HG03469 (cell line): ENCODE measurements around the gene KLHL36.
A peak's percentile ranks its signal among the peaks of the same experiment; 100 is the strongest.
"Not testable (repeated sequence)": the region's sequence is repeated elsewhere in the genome, so short reads cannot be mapped to it uniquely, and the experiment has no call there.

Experiments
- ATAC-seq: cut with Tn5 transposase; IDR thresholded peaks from one replicate; pipeline ENCODE4 v1.9.1; 2021; ENCODE audit warnings: mild to moderate bottlenecking, moderate library complexity, moderate number of reproducible peaks; ENCODE audit not compliant: unreplicated experiment

KLHL36 gene

DNA sequence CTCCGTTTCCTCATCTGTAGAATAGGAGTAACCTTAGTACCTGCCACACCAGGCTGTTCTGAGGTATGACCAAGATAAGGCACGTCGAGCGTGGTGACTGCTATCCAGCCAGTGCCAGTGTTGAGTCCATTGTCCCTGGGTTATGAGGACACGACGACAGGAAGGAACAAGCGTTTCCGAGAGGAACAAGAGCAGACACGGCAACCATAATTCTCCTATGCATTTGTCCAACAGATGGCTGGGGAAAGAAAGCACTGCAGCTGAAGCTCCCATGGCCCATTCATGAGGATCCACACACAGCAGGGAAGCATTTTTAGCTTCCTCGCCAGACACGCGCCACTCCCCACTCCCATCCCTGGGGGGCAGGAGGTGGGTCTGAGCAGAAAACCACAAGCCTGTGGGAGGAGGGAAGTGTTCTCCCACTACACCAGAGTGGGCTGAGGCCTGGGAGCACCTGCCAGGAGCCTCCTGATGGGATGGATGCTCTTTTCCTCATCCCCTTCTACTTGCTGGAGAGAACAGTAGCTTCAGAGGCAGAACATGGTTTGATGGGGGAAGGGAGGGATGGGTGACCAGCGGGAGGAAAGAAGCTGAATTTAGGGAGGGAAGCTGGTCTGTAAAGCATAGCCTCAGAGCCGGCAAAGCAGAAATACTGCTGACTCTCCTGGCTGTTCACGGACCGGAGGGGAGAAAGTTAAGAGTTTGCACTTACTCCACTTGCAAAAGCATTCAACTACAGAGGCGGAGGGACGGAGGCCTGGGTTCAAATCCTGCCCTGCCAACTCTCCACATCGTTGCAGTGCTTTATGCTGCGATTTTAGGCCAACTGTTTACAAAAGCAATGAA, 33.1 kb upstream of the KLHL36 start:
- no peak for ATAC-seq

DNA sequence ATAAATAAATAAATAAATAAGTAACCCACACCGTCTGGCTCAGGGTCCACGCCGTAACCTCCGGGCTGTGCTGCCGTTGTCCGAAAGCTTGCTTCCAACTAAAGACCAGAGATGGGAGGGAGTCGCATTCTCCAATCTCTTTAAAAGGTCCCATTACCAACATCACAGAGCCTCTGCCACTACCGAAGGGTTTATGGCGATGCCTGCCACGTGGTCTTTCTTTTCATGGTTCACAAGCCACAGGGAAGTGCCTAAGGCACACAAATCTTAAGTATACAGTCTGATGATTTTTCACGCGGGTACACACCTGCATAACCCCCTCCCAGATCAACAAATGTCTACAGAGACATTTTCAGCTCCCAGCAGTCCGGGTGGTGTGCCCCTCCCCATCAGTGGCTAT, 31.8 kb upstream of the KLHL36 start:
- ATAC-seq: no peak

DNA sequence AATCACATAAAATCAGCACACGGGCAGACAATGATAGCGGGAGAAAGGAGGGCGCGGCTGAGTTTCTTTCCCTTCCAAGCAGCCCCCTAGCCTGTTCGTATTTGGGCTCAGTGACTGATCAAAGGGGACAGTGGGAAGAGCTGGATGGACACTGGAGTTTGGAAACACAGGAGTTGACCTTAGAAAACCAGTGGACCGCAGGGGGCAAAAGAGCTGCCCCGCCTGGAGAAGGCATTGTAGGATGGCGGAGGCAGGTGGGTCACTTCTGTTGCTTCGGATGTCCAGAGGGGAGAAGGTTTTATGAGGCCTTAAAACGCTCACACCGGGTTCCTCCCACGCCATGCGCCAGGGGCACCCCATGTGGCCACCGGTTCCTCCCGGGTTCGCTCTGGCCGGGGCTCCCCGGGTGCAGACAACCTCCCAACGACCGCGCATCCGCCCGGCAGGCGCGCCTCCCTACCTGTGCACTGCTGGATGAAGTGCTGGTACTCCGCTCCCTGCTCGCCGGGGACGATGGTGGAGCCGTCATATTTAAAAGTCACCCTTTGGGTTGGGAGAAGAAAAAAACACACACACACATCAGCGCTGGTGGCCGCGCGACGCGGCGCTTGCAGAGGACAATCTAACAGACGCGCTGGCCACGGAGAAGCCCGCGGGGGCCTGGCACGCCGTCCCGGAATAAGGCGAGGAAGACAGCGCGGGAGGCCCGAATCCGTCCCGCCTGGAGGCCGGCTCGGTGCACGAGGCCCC, 31.1 kb upstream of the KLHL36 start:
- ATAC-seq: no peak

DNA sequence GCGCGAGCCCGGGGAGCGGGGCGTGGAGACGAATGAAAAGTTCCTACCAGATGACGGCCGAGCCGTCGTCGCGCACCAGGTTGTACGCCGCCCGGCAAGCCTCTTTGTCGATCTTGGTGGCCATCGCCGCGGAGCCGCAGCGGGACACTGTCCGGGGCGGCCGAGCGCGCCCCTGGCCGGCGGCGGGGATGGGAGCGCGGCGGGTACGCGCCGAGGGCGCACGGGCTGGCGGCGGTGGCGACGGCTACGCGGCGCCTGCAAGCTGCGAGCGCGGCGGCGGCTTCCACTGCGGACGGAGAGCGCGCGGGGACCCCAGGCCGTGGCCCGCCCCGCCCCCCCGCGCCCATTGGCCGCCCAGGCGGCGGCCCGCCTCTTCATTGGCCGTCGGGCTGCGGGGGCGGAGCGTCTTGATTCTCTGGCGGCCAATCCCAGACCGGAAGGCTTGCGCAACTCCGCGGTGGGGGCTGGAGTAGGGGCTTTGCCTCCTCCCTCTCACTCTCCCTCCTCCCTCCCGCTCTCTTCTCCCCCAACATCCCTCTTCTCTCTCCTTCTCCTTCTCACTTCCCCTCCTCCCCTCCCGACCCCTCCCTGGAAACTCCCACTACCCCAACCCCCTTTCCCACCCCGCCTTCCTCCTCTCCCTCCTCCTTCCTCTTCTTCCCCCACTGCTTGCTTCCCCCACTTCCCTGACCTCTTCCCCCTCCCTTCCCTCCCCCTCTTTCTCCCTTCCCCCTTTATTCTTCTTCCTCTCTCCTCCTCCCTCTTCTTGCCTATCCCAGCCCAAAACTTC, 30.3 kb upstream of the KLHL36 start, which contains the start of gene COTL1:
COTL1 (minus strand) TSS at position 288 of the 790 bp plus-strand sequence; CDS start at position 124, 164 bp downstream.
- peak; percentile 60 for ATAC-seq

DNA sequence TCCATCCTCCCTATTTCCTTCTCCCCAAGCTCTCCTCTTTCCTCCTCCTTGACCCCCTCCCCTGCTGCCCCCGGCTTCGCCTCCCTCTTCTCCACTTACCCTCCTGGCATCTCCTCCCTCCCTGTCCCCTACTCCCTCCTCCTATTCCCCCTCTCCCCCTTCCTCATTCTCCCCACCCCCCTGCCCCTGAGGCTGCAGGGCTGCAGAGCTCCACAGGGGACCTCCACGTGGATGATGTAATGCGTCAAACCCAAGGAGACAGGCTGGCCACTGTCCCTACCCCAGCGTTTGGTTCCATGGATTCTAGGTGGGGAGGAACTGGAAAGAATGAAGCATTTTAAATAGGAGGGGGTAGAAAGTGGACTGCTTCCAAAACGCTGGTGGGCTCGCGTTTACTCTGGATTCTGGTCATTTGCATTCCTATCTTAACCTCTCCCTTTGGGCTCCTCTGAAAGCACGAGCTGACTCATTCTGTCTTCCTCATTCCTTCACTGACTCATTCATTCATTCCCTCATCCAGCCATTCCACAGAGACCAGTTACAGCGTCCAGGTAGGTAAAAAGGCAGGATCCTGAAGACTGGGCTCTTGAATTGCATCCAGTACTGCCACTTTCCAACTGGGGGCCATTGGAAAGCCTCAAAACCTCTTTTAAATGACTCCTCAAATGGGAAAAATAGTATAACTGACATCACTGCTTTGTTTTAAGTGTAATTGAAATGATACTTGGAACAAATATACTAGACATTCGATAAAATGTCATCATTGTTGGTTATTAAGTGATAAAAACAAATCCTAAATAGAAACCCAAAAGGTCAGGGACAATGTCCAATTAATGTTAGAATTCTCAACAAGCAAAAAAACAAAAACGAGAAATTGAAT, 29.5 kb upstream of the KLHL36 start:
- ATAC-seq: no peak

DNA sequence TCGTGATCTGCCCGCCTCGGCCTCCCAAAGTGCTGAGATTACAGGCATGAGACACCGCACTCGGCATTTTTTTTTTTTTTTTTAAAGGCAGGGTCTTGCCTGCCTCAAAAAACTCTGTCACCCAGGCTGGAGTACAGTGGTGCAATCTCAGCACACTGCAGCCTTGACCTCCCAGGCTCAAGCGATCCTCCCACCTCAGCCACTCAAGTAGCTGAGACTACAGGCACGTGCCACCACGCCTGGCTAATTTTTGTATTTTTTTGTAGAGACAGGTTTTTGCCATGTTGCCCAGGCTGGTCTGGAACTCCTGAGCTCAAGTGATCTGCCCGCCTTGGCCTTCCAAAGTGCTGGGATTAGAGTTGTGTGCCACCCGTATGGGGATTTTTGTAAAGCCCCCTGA, 27.4 kb upstream of the KLHL36 start:
- ATAC-seq: not testable (repeated sequence)

DNA sequence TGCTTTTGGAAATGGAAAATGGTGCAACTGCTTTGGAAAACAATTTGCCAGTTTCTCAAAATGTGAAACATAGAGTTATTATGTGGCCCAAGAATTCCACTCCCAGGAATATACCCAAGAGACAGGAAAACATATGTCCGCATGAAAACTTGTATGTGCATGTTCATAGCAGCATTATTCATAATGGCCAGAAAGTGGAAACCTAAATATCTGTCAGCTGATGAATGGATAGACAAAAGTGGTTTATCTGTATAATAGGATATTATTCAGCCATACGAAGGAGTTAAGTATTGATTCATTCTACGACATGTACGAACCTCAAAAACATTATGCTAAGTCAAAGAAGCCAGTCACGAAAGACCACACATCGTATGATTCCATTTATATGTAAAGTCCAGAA, 22.8 kb upstream of the KLHL36 start:
- no peak for ATAC-seq

DNA sequence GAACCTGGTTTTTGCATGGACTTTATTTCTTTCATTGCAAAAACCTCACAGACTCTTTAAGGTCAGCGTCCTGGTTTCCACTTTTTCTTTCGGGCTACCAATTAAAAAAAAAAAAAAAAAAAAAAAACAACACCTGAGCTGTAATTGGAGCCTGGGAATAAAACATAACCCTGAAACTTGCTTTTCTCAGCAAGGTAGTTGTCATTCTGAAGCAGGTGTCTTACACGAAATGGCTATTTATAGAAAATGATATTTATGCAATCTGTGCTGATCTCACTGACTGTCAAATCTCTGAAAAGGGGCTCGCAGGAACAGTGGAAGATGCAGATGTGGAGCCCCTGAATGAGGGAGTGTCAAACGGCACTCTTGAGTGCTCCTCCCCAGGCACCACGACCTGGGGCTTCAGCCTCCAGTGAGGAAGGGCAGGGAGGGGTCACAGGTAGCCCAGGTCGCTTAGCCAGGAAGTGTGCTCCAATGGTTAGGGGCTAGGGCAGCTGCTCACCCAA, 20.0 kb upstream of the KLHL36 start:
- ATAC-seq: no peak

DNA sequence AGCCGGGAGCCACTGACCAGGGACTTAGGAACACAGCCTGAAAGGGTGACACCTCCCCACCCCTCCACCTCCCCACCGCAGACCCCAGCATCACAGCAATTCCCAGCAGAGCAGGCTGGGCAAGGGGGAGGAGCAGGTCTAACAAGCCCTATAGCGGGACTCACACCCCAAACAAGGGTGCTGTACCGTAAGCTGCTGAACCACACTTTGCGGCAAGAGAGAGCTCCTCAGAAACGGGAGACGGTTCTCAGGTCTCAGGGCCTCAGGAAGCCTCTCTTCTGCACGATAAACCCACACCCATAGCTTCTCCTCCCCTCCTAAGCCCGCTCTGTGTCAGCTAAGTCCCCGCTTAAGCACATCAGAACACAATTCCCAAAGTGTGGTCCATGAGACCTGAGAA, 18.7 kb upstream of the KLHL36 start:
- no peak for ATAC-seq

DNA sequence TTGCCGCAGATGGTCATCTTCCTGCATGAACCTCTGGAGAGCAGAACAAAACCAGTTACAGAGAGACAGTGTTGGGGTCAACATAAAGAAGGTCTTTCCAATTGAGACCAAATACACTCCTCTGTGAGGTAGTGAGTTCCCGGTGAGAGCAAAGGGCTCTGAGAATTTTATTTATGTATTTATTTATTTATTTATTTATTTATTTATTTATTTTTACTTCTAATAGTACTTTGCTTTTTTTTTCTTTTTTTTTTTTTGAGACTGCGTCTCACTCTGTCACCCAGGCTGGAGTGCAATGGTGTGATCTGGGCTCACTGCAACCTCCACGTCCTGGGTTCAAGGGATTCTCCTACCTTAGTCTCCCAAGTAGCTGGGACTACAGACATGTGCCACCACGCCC, 18.3 kb upstream of the KLHL36 start:
- ATAC-seq: no peak

DNA sequence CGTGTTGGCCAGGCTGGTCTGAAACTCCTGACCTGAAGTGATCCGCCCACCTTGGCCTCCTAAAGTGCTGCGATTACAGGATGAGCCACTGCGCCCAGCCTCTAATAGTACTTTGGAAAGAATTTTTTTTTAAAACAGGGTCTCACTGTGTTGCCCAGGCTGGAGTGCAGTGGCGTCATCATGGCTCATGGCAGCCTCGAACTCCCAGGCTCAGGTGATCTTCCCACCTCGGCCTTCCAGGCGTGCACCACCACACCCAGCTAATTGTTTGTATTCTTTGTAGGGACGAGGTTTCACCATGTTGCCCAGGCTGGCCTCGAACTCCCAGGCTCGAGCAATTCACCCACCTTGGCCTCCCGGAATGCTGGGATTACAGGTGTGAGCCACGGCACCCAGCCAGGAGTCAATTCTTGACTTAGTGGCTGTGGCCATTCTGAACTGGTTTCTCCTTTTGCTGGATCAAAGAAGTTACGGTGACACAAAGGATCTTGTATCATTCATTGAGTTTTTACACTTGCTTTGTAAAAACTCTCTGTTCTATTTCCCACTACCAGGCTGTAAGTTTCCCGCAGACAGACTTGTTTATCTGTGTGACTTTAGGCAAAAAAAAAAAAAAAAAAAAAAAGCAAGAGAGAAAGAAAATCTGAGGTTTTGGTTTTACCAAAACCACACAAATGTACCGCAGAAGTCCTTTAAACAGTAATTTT, 17.7 kb upstream of the KLHL36 start:
- ATAC-seq: no peak

DNA sequence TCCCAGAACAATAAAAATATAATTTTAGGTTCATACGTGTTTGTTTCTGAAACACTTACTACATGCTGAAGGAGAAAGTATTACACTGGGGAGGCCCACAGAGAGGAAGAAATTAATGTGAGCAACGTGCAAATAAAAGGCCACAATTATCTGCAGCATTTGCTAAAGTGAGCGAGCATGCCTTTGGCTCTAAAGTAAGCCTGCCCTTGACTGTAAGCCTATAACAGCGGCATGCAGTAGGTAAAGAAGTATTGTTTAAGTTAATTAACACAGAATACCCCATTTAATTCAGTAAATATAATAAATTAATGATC, 17.2 kb upstream of the KLHL36 start:
- no peak for ATAC-seq

DNA sequence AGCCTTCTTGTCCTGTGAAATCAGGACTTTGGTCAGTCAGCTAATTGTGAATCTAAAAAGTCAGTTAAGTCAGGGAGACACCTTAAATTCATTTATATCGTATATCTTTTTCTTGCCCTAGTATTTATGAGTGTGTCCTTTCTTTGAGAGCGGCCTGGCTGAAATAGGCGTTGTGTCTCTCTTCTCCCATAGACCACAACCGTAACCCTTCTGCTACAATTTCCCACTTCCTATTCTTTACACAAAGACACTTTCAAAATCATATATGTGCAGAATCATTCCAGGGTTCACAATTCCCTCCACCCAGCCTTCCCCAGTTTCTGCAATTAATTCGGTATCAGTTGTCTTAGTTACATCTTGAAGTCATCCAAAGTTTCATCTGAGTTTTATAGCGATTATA, 16.4 kb upstream of the KLHL36 start:
- ATAC-seq: no peak

DNA sequence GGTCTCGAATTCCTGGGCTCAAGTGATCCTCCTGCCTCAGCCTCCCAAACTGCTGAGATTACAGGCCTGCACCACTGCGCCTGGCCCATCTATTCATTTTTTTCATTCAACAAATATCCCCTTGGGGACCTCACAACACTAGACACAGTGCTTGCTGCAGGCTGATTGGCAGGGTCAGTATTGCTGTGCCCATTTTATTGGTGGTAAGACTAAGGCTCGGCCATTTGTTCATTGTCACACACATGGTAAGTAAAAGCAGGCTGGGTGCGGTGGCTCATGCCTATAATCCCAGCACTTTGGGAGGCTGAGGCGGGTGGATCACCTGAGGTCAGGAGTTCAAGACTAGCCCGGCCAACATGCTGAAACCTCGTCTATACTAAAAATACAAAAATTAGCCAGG, 15.4 kb upstream of the KLHL36 start:
- not testable (repeated sequence) for ATAC-seq

DNA sequence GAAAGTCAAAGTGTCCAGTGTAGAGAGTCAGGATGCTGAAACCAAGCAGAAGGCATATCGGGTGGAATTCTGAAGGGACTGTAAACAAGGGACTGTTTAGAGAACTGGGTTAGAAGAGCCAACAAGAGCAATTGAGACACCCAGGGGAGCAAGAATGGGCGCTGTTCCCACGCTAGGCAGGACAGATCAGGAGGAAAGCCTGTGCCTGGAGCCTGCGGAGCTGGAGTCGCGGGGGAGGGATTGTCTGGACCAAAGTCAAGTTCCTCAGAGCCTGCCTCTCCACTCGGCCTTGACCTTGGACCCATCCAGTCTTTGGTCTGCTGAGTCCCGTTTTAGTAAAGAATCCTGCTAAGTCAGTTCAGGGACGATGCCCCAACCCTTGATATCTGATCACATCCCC, 14.7 kb upstream of the KLHL36 start:
- ATAC-seq: no peak

DNA sequence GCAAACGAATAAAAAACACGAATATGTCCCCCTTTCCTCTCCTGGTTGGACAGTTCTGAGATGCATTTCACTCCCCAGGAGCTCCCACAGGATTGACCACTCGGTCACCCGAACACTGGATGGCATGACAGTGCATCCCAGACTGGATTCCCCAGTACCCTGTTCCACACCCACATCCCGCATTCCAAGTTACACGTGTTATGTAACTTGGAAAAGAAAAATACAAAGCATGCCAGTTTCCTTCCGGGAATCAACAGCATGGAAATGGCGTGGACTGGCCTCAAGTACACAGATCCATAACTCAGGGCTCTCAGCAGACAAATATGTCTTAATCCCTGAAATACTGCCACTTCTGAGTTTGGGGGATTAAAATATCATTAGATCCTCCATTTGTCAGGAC, 12.6 kb upstream of the KLHL36 start:
- no peak for ATAC-seq

DNA sequence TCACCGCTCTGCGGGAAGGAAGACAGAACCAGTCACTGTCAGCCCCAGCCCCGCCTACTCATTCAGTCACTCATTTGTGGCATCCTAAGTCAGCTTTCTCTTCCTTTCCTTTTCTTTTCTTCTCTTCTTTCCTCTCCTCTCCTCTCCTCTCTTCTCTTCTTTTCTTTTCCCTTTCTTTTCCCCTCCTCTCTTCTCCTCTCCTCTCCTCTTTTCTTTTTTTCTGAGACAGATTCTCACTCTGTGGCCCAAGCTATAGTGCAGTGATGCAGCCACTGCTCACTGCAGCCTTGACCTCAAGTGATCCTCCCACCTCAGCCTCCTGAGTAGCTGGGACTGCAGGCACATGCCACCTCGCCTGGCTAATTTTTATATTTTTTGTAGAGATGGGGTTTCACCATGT, 10.6 kb upstream of the KLHL36 start:
- no peak for ATAC-seq

DNA sequence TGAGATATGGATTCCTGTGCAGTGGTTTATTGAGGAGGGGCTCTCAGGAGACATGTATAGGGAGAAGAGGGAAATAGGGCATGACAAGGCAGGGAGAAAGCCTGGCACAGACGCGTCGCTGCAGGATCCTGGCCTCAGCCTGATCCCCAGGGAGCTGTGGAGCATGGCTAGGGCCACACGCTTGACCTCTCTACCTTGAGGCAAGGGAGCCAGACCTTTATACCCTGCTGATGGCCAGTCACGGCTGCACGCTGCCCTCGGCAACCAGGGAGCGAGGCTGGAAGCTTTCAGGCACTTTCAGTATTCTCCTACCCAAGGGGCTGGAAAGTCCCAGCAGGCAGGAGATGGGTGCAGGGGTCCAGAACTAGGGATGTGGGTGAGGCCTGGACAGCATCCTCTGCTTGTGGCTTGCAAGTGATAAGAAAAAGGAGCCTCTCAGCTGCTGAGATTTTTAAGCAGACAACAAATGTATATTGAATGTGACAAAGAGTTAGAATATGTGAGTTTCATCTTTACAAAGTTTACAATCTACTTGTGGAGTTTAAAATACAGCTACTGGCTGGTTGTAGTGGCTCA, 10.0 kb upstream of the KLHL36 start:
- no peak for ATAC-seq

DNA sequence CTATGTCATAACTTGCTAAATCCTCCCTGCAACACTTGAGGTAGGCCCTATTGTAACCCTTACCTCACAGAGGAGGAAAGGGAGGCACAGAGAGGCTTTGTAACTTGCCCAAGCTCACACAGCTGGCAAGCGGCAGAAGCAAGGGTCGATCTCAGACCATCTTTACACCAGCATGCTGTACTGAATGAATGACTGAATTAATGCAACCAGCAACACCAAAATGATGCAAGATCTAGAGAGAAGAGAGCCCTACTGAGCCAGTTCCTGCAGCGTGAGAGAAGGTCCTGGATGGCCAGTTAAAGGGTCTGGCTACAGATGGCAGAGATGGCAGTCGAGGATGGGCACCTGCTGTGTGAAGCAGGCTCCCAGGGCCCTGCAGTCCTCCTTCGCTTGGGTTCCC, 8.2 kb upstream of the KLHL36 start:
- no peak for ATAC-seq
